HepG2 (cell line): ENCODE measurements around the gene GABRR2.

Experiments used
- ARNTL ChIP-seq: sonication (generic); formaldehyde crosslinking; IDR thresholded peaks from 2 replicates; pipeline ENCODE4 v1.4.0; 2020; ENCODE audit warnings: mild to moderate bottlenecking, missing genetic modification reagents
- CTCF ChIP-seq: sonication (generic); formaldehyde crosslinking; IDR thresholded peaks from 2 replicates; pipeline ENCODE4 v1.5.0; 2020; ENCODE audit warnings: mild to moderate bottlenecking, missing genetic modification reagents, moderate library complexity
- E2F5 ChIP-seq: sonication (generic); formaldehyde crosslinking; conservative IDR thresholded peaks from 2 replicates; pipeline ENCODE4 v1.4.0; 2020; ENCODE audit warnings: missing genetic modification reagents
- MEIS2 ChIP-seq: sonication (generic); formaldehyde crosslinking; IDR thresholded peaks from 2 replicates; pipeline ENCODE4 v1.9.0; 2021; ENCODE audit warnings: mild to moderate bottlenecking, missing genetic modification reagents
- POLR2A ChIP-seq, 2 experiments: IDR thresholded peaks; 2 replicates each; pipeline ENCODE4 v1.6.1; 2011; ENCODE audit warnings: low read depth in 2 of 2, low read length in 2 of 2, mild to moderate bottlenecking in 1 of 2, moderate library complexity in 1 of 2; ENCODE audit not compliant: insufficient read depth in 1 of 2
- STAG1 ChIP-seq: sonication (generic); formaldehyde crosslinking; IDR thresholded peaks from 2 replicates; pipeline ENCODE4 v1.4.0; 2020; ENCODE audit warnings: missing genetic modification reagents
- ZBTB1 ChIP-seq: sonication (generic); formaldehyde crosslinking; IDR thresholded peaks from 2 replicates; pipeline ENCODE4 v1.4.0; 2020; ENCODE audit warnings: missing genetic modification reagents, borderline replicate concordance
- ZNF407 ChIP-seq: sonication (generic); formaldehyde crosslinking; IDR thresholded peaks from one replicate; pipeline ENCODE4 v1.5.1; 2020; ENCODE audit warnings: mild to moderate bottlenecking, missing genetic modification reagents; ENCODE audit errors: not compliant biosample characterization
- ZNF564 ChIP-seq: sonication (generic); formaldehyde crosslinking; IDR thresholded peaks from 2 replicates; pipeline ENCODE4 v1.8.1; 2023; ENCODE audit warnings: mild to moderate bottlenecking, missing genetic modification reagents

- TF ChIP-seq MEIS2 (CRISPR knock-in tag) (no peak), CTCF (no peak), ZBTB1 (CRISPR knock-in tag) (no peak), ZNF564 (CRISPR knock-in tag) (no peak), POLR2A (IDR thresholded peaks at IDR 0.05; ENCODE audit: insufficient read depth in 1 of 2, low read depth in 2 of 2, low read length in 2 of 2) (no peak), STAG1 (CRISPR knock-in tag) (no peak), E2F5 (CRISPR knock-in tag) (no peak), ARNTL (CRISPR knock-in tag) (no peak), ZNF407 (CRISPR knock-in tag) (no peak)
These were observed 36.1 kb downstream of the GABRR2 start for GRCh38 chr6:89278956-89279355.
